Left ventricle myocardium inferior (tissue), 1 donor: Measurements from ENCODE around the gene CD72. TPM values are rescaled to one million over a fixed set of nuclear protein-coding genes. Genes with fewer than 3 reads are reported as not detected.

Experiments used
- DNase-seq: peaks from one replicate; pipeline ENCODE4 v3.0.0-alpha.2; 2020
- H3K27ac ChIP-seq: fragments of 200-600 bp; replicated peaks from 2 replicates; pipeline ENCODE4 v1.8.0; 2021
- H3K27me3 ChIP-seq: fragments of 200-600 bp; 2 replicates; pipeline ENCODE4 v1.8.0; 2021; ENCODE audit warnings: low read depth
- H3K36me3 ChIP-seq: fragments of 200-600 bp; 2 replicates; pipeline ENCODE4 v1.8.0; 2021
- H3K4me1 ChIP-seq: fragments of 200-600 bp; 2 replicates; pipeline ENCODE4 v1.8.0; 2021
- H3K4me3 ChIP-seq: fragments of 200-600 bp; 2 replicates; pipeline ENCODE4 v1.8.0; 2021; ENCODE audit warnings: mild to moderate bottlenecking, moderate library complexity
- H3K9me3 ChIP-seq: fragments of 200-600 bp; replicated peaks from 2 replicates; pipeline ENCODE4 v1.8.0; 2021
- CTCF ChIP-seq: fragments of 200-600 bp; IDR thresholded peaks from 2 replicates; pipeline ENCODE4 v1.8.0; 2021; ENCODE audit warnings: antibody characterized with exemption, mild to moderate bottlenecking, borderline replicate concordance
- intact Hi-C: fragments of 100-400 bp; cut with micrococcal nuclease; formaldehyde crosslinking; loops from one replicate; pipeline ENCODE4 v1.11.0; 2022
- total RNA-seq: library from RNA; stranded (reverse); fragmentation: NEBNext Ultra II Directional; extraction: Animal tissue kit (Norgen Biotek cat#: 25700); gene quantifications from one replicate; pipeline ENCODE4 v1.2.1, GENCODE V29; 2021
- donor health status: DM: no; HTN: yes; CAD: no; lungs with severe emphysema.

CD72 gene
- total RNA-seq, 1 donor from 2014 or later, result 0.63 TPM

DNA sequence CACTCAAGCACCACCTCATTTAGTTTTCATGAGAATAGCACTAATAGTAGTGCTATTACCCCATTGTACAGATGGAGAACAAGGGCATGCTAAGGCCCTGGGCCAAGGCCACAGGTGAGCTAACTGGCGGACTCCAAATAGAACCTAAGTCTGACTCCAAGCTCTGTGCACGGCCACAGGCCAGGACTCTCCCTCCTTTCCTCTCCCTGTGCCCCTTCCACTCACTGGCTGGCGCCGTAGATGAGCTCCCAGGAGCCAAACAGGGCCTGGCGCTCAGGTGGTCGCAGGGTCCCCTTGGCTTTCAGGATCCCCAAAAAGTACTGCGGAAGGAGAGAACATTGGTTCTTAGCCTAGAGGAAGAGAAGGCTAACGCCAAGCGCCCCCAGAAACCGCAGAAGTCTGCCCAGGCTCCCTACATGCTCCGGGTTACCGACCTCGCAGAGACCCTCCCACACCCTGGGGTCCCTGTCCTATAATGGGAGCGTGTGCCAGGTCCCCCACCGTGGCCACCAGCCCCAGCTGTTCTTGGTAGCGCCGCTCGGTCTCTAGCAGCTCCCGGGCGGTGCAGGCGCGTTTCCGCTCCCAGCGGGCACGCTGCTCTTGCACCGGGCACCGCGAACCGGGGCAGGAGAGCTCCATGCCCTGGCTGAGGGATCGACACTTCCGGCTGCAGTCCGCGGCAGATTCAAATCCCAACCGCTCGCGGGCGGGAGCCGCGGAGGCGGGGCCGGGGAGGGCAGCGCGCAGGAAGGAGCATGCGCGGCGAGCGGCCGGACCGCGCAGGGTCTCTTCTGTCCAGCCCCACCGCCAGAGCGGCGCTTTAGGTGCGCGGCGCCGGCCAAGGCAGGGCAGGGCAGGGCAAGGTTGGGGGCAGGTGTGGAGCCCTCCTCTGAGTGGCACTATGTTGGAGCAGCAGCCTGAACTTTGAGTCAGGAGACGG lies 46.6 kb upstream of the CD72 start, which contains the start of gene ARHGEF39:
TSS of gene ARHGEF39 (minus strand) at position 665 of the 940 bp plus-strand sequence. CDS start at position 639, 26 bp downstream.
- TF ChIP-seq CTCF, result peak; percentile 34
- DNase-seq, result peak; percentile 80
- peaks cover 12% of the 10 kb centered on the region for H3K36me3 ChIP-seq
- intact Hi-C loops, result no loop called here
- peaks cover 40% of the 10 kb centered on the region for H3K4me1 ChIP-seq
- peak within 1 kb of the TSS; percentile 69 for H3K4me3 ChIP-seq
- no peaks in the 10 kb centered on the region for H3K9me3 ChIP-seq
- peak within 1 kb of the TSS; percentile 67 for H3K27ac ChIP-seq
- H3K27me3 ChIP-seq, result no peaks in the 10 kb centered on the region

- peak overlapping the region; percentile 99 for H3K27ac ChIP-seq
- peaks cover 12% of the 10 kb centered on the region for H3K36me3 ChIP-seq
- no peak overlapping the region for H3K4me3 ChIP-seq
- no peak for DNase-seq
- no peak for TF ChIP-seq CTCF
- H3K9me3 ChIP-seq, result no peaks in the 10 kb centered on the region
- H3K27me3 ChIP-seq, result no peaks in the 10 kb centered on the region
- H3K4me1 ChIP-seq, result peaks cover 58% of the 10 kb centered on the region
- intact Hi-C loops, result no loop called here
Observed at GRCh38 chr9:35662437-35662836, 44.2 kb upstream of the CD72 start.

- TF ChIP-seq CTCF, result no peak
- H3K9me3 ChIP-seq, result no peaks in the 10 kb centered on the region
- H3K36me3 ChIP-seq, result peaks cover 12% of the 10 kb centered on the region
- H3K27me3 ChIP-seq, result no peaks in the 10 kb centered on the region
- peaks cover 64% of the 10 kb centered on the region for H3K4me1 ChIP-seq
- DNase-seq, result no peak
- no peak overlapping the region for H3K4me3 ChIP-seq
- peak overlapping the region; percentile 99 for H3K27ac ChIP-seq
- intact Hi-C loops, result no loop called here
Observed at GRCh38 chr9:35661756-35662350, 43.6 kb upstream of the CD72 start.

DNA sequence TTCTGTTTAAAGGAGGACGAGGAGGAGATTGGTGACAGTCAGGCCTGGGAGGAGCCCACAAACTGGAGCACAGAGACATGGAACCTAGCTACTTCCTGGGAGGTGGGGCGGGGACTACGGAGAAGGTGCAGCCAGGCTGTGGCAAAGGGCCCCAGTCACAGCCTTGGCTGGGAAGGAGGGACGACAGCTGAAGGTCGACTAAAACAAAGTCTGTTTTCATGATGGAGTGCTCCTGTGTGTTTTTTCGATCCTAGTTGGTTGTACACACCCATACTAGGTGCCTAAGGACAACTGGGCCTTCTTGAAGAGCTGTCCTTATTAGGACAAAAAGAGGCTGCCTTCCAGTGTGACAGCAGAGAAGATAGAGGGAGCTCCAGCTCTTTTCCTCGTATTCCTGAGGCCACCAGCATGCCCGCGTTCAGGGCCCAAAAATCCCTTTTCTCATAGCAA lies 42.8 kb upstream of the CD72 start:
- Histone ChIP-seq H3K36me3 (peaks cover 12% of the 10 kb centered on the region), H3K27ac (peak overlapping the region; percentile 99), H3K4me3 (peak overlapping the region; percentile 98), H3K27me3 (no peaks in the 10 kb centered on the region), H3K9me3 (no peaks in the 10 kb centered on the region), H3K4me1 (peaks cover 63% of the 10 kb centered on the region)
- no peak for DNase-seq
- intact Hi-C loops, result no loop called here
- TF ChIP-seq CTCF, result peak; percentile 70

GRCh38 chr9:35659340-35659739 lies 41.1 kb upstream of the CD72 start:
- peak overlapping the region; percentile 98 for H3K4me3 ChIP-seq
- peaks cover 12% of the 10 kb centered on the region for H3K36me3 ChIP-seq
- H3K27me3 ChIP-seq, result no peaks in the 10 kb centered on the region
- no peak for TF ChIP-seq CTCF
- H3K4me1 ChIP-seq, result peaks cover 47% of the 10 kb centered on the region
- intact Hi-C loops, result loop anchor here (5.0 kb wide), 1 partner anchor 33 kb away; no protein-coding TSS in a partner anchor
- no peaks in the 10 kb centered on the region for H3K9me3 ChIP-seq
- H3K27ac ChIP-seq, result peak overlapping the region; percentile 99
- DNase-seq, result no peak
